Endometrial microvascular endothelial cells (primary cell): ENCODE measurements around the gene USP30. TPM values are rescaled to one million over a fixed set of nuclear protein-coding genes. Genes with fewer than 3 reads are reported as not detected.

Experiments
- in situ Hi-C: cut with HindIII; loops from 2 replicates; pipeline ENCODE4 v1.10.0; 2017; ENCODE audit warnings: low sequenced_read_pairs, low pct_unique_long_range_greater_than_20kb; ENCODE audit errors: inconsistent ontology term
- total RNA-seq: library from RNA; depleted of rRNA; stranded (reverse); fragments of >200 nt; gene quantifications from one replicate; pipeline ENCODE4 v1.2.3, GENCODE V29; 2015; ENCODE audit errors: inconsistent ontology term

USP30 gene
- total RNA-seq, 1 donor from 2014 or later, result 17.5 TPM

DNA sequence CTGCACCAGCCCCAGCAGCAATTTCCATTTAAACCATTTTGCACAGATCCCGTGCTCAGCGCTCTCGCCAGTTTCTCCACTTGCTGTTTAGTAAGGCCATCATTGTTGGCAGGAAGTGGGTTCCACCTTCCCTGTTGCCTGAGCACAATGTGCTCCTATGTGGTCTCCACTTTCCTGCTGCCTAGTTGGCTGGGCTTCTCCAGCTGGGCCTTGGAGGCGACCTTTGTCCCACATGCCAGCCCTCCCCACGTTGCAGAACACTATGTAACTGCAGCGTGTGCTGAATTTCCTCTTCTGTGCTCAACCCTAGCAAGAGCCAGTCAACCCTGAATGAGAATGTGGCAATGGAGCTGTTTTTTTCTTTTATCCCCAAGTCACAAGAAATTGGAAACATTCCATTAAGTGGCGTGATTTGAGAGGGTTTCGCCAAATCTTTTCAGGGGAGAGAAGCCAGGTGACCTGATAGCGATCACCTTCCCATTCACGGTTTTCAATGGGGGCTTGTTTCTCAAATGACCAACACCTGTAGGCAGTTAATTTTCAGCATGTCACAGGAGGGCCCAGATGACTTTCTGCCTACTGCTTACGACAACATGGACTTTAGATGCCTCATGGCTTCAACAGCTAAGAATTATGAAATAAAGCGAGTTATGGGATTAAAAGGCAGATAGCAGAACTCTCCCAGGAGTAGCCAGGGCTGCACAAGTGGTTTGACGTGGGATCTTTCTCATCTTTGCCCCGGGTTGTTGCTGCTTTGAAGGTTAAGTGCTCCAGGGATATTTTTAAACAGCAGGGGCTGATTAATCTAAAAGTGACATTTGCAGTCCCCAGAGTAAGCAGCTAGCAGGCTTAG is 63.6 kb downstream of the USP30 start, which contains the start of gene ACACB:
Gene ACACB, plus strand, starts transcription at position 830 of the 853 bp plus-strand sequence. CDS start 22,819 bp downstream, outside the sequence.
- in situ Hi-C loops, result no loop called here

DNA sequence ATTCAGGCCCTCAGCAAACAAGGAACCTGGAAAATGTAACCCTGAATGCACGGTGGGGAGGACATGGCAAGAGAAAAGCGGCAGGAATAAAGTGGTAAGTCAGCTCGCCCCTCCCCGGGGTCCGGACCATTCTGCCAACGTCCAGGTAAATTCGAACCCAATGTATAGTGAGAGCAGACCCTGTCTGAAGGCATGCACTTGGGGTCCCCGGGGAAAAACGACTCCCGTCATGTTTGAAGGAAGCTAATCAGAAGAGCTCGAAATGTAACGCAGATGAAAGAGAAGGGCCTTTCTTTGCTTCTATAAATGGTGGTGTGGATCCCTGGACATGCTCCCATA is 64.2 kb downstream of the USP30 start:
- in situ Hi-C loops, result no loop called here

DNA sequence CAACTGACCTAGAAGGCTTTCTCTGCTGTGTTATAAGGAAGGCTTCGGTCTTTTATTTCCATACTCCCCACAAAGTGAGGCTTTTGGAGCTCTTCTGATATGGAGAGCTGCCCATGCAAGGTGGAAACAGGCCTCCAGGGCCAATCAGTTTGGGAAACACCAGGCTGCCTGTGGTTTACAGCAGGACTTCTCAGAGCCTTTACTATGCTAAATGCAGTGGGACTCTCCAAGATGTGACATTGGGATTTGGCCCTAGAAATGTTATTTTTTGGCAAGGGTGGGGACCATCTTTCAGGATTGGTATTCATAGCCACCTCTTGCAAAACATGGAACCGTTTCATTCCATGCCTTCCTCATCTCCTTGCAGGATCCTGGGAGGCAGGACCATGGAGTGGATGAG is 67.7 kb downstream of the USP30 start:
- in situ Hi-C loops, result no loop called here

DNA sequence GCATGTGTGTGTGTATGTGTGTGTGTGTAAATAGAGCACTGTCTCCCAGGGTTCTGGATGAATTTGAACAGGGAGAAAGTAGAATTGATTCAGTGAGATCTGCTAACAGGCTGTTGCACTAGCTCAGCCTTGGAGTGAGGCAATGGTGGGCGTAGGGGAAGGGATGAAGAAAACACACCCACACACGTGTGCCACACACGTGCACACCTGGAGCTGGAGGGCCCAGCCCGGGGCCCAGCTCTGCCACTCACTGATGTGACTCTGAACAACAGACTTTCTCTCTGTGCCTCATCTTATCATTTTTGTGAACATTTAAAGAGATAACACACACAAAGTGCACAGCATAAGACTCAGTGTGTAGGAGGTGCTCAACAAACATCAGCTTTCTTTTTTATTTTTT is 68.2 kb downstream of the USP30 start:
- in situ Hi-C loops, result no loop called here

DNA sequence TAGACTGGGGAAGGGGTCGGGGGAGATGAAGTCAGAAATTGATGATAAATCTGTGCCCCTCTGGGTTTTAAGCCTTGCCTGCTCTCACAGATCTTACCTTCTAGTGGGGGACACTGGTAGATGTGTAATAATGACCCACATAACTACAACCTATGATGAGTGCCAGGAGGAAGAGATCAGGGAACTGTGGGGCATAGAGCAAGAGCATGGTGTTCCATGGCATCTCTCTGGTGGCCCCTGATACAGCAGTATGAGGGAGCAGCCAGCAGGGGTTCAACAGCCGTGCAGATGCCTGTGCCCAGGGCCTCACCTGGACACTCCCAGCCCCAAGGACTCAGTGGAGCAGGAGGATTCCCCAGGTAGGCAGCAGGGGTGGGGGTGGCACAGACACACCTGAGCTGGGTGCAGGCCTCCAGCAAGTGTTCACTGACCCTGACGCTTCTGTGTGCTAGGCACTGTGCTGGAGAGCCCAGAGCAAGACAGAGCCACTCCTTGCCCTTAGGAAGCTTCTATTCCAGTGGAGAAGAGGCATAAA is 69.0 kb downstream of the USP30 start:
- in situ Hi-C loops, result no loop called here

DNA sequence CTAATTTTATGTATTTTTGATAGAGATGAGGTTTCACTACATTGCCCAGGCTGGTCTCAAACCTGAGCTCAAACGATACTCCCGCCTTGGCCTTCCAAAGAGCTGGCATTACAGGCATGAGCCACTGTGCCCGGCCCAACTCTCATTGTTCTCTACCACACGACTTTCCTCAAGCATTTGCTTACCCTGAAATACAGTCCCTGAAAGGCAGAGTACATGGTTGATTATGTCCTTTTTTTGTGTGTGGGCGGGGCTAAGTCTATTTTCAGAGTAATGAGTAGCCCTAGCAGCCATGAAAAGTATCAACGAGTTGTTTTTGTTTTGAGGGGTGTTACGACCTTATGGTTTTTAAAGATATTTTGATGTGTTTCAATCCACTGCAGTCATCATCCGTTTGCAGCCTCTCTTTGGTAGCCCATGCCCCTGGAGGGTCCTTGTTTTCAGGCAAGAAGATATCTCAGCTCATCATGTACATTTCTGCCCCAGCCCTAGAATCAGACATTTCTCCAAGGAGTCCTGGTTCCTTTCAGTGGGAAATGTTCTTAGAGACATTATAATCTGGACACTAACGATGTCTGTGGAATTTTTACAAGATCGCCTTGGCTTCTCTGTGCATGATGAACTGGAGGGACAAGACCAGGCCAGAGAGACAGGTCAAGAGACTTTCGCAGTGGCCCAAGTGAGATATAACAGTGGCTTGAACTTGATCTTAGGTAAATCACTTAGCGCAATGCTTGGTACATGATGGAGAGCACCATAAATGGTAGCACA is 72.7 kb downstream of the USP30 start:
- in situ Hi-C loops, result no loop called here

DNA sequence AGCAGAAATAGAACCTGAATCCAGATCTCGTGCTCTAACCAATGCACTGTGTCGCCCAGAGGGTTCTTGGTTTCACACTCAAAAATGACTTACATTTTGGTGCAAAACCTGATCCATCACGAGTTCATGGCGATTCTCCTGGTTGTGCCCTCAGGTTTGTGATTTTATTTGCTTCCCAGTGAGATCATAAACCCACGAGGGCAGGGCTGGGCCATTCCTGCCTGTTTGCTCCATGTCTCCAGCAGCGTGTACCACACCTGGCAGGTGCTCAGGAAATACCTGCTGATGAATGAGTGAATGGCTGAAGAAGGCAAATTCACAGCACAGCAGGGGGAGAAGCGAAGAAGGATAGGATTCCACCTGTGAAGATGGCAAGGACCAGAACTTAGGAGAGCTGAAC is 73.4 kb downstream of the USP30 start:
- in situ Hi-C loops, result no loop called here

DNA sequence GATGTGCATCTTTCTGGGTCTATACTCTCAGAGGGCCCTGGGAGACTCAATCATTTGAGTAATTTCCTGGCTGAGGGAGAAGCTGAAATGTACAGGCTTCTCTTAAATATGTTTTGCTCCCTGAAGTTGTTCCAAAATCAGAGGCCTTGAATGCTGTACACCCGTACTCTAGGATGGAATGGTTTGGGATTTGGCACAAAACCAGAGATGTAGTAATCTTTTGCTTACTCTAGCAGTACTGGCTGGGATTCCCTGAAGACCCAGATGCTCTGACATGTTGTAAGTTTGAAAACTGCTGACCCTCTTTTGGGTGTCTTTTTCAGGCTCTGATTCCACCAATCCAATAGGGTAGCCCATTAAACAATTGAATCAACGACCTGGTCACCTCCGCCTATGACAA is 74.4 kb downstream of the USP30 start:
- in situ Hi-C loops, result no loop called here

DNA sequence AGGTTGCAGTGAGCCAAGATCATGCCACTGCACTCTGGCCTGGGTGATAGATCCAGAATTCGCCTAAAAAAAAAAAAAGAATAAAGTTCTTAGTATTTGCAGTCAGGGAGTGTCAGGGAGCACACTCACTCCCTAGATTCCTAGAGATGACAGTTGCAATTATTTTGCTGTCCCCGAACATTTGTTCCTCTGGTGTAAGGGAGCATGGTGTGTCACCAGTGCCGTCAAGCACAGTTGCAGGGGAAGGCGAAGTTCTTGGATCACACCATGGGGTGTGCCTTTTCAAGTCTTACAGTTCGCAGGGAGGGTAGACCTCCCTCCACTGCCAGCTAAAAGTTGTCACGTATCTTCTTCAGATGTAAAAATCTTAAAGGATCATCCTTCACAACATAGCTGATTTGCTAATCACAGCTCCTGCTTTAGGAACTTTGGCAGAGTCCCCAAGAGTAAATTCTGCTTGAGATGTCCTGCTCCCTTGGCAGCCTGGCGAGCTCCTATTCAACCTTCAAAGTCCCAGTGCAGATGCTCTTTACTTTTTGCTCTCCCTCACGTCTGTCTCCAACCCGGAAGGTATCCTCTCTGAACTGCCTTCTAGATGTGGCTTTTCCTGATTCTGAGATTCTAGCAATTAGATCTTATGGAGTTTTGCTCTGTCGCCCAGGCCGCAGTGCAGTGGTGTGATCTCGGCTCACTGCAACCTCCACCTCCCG is 75.3 kb downstream of the USP30 start:
- in situ Hi-C loops, result no loop called here

DNA sequence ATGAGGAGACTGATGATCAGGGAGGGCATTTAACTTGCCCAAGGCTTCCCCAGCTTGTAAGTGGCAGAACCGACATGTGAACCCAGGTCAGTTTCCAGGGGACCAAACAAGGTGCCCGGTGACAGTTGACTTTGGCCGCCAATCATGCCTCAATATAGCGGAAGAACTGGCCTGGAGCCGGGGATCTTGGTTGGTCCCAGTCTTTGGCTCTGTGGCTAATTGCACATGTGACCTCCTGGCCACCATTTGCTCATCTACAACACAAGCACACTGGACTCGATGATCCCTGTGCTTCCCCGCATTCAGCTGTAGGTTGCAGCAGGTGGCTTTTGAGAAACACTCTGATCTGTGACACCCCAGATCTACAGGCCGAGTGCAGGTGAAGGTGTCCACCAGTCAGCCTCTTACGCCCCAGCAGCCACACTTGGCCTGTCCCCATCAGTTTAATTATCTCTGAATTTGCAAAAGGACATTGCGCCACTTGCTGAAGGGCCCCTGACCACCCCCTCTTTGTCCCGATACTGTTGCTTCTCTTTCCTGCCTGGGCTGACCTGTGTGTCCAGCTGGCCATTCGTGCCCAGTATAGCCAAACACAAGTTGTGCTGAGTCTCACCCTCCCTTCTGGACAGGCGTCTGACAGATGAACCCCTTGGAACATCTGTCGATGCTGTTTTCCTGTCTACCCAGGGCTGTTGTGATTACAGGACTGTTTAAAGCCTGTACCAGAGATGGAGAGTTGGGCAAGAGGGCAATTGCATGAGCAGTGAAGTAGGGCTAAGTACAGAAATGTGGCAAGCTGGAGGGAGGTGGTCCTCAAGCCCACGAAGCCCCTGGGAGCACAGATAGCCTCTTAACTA is 78.1 kb downstream of the USP30 start:
- in situ Hi-C loops, result no loop called here

DNA sequence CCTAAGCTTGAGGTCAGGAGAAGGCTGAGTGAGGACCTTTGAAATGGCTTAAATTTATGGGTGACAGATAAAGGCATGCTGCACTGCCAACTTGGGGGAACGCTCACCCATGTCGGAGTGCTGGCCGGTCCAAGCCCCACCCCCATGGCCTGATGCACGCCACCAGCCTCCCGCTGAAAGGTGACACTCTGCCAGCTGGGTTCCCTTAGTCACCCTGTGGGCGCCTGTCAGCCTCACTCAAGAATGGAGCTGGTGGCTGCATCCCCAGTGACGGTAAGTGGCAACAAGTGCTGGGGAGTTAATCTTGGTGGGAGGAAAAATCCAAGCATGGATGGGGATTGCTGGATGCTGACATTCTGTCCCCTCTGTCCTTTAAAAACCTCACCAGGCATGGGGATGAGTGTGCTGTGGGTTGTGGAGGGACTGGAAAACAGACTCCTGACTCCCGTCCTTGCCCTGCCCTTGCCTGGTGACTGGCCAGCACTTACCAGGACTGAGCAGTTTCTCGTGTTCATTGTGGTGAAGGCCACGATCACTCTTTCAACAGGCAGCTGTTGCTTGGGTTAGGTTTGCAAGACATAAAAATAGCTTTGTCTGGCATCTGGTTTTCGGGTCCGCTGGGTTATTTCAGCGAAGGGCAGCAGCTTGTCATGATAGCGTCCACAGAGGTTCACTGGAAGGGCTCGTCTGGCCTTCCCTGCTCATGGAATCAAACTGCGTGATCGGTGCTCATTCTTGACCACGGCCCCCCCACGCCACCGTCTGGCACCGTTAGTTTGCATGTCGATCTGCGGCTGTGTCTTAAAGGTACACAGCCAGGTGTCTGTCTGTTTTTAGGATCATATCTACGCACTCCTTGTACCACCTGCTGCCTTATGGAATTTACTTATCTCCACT is 79.0 kb downstream of the USP30 start:
- in situ Hi-C loops, result no loop called here

DNA sequence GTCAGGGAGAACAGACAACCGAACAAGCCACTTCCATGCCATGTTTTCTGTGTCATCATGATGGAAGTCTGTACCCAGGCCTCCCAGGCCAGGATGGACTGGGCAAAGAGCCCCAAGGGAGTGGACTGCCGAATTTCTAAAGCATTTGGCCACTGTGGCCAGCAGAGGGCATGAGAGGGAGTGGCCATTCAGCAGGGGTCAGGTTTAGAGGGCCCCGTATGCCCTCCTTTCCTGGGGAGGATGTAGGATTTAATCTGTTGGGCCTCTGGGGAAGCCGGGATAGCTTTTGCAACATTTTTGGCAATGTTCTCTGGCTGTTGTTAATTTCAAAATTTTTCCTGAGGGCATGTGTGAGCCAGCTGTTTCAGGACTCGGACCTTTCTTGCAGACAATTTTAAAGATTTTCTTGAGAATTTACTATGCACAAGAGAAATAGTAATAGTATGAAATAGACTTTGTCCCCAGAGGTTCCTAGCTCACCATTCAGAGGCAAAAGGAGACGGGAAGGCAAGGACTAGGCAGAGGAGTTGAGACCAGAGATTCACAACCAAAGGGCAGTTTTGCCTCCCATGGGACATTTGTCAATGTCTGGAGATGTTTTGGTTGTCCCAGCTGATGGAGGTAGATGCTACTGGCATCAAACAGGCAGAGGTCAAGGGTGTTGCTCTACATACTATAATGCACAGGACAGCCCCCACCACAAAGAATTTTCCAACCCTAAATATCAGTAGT is 82.0 kb downstream of the USP30 start:
- in situ Hi-C loops, result no loop called here

DNA sequence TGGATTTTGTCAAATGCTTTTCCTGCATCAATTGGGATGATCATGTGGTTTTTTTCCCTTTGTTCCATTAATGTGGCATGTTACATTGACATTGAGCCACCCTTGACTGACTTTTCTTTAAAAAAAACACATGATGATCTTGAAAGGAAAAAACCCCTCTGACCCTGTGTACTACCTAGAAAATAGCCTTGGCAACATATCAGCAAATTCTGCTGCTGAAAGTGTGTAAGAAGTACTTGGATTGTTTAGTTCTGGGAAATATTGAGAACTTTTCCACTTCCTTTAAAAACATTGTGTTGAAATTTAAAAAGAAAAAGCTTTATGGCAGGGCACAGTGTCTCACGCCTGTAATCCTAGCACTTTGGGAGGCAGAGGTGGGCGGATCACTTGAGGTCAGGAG is 84.7 kb downstream of the USP30 start:
- in situ Hi-C loops, result no loop called here
